ENCODE measurements around the gene SPTA1. TPM values are rescaled to one million over a fixed set of nuclear protein-coding genes. Genes with fewer than 3 reads are reported as not detected.

The SPTA1 gene
- polyA plus RNA-seq, 1 donor (not counting 4 experiments of a cell fraction or from before 2014, with no cell fraction given) = not detected

GRCh38 chr1:158564608-158565007 lies 121.9 kb downstream of the SPTA1 start:
- H3K36me3 ChIP-seq (ENCODE audit: control insufficient read depth in 2 of 2, extremely low read depth in 1 of 2, insufficient read depth in 2 of 2, low read length in 2 of 2) = no peaks in the 10 kb centered on the region
- H3K27me3 ChIP-seq (ENCODE audit: control insufficient read depth, extremely low read depth, insufficient read depth, low read length) = no peaks in the 10 kb centered on the region
- FAIRE-seq = no peak
- no peaks in the 10 kb centered on the region for H3K9me1 ChIP-seq (ENCODE audit: control insufficient read depth, extremely low read depth, insufficient read depth, low read length)
- DNase-seq (ENCODE audit: low read depth, low spot score) = no peak
- no peak overlapping the region for H3K9ac ChIP-seq (ENCODE audit: control insufficient read depth, extremely low read depth, insufficient read depth, low read length)
- H3K27ac ChIP-seq (ENCODE audit: control insufficient read depth, insufficient read depth, low read length) = no peak overlapping the region
- H3K4me2 ChIP-seq (ENCODE audit: control insufficient read depth, extremely low read depth, insufficient read depth, low read depth, low read length) = no peak overlapping the region
- no peak overlapping the region for H3K4me3 ChIP-seq (ENCODE audit: control insufficient read depth in 2 of 3, extremely low read depth in 1 of 3, insufficient read depth in 2 of 3, low read depth in 1 of 3, low read length in 3 of 3)
- dilution Hi-C loops (cut with MboI; ENCODE audit: extremely low pct_ligation_motif_present, low sequenced_read_pairs) = no loop called here
- H3K4me1 ChIP-seq (ENCODE audit: control insufficient read depth, extremely low read depth, insufficient read depth, low read length) = no peaks in the 10 kb centered on the region
- no peaks in the 10 kb centered on the region for H3K9me3 ChIP-seq (ENCODE audit: control insufficient read depth, low read depth, low read length)
- no peak for TF ChIP-seq EZH2 (IDR thresholded peaks at IDR 0.05; ENCODE audit: low read length)
- TF ChIP-seq CTCF (optimal IDR thresholded peaks at IDR 0.05 in 1 of 3, IDR thresholded peaks at IDR 0.05 in 1 of 3, conservative IDR thresholded peaks at IDR 0.05 in 1 of 3; ENCODE audit: extremely low read depth in 1 of 3, insufficient read depth in 2 of 3, low read length in 3 of 3) = no peak
- no peaks in the 10 kb centered on the region for H3K79me2 ChIP-seq (ENCODE audit: control insufficient read depth, insufficient read depth, low read length)
- no peak overlapping the region for H2AFZ ChIP-seq (ENCODE audit: control insufficient read depth, low read length)
- H4K20me1 ChIP-seq (ENCODE audit: control insufficient read depth, extremely low read depth, insufficient read depth, low read length) = no peaks in the 10 kb centered on the region

DNA sequence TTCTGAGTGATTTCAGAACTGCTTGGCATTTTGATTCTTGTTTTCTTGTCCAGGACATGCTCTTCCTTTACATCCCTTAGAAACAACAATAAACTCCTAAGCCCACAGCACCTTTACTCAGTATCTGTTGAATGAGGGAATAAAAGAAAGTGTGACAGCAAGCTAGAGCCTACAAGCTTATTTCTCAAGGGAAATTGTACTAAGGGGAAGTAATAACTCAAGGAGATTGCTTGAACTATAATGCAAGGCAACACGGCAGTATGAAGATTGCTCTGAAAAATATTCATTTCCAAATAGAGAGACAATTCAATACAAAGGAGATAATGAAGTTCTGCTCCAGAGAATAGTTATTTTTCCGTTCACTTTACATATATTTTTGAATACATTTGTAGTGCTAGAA lies 122.7 kb downstream of the SPTA1 start:
- Histone ChIP-seq H3K27ac (ENCODE audit: control insufficient read depth, insufficient read depth, low read length) (no peak overlapping the region), H2AFZ (ENCODE audit: control insufficient read depth, low read length) (no peak overlapping the region), H3K4me3 (ENCODE audit: control insufficient read depth in 2 of 3, extremely low read depth in 1 of 3, insufficient read depth in 2 of 3, low read depth in 1 of 3, low read length in 3 of 3) (no peak overlapping the region), H3K4me2 (ENCODE audit: control insufficient read depth, extremely low read depth, insufficient read depth, low read depth, low read length) (no peak overlapping the region), H3K9ac (ENCODE audit: control insufficient read depth, extremely low read depth, insufficient read depth, low read length) (no peak overlapping the region), H4K20me1 (ENCODE audit: control insufficient read depth, extremely low read depth, insufficient read depth, low read length) (no peaks in the 10 kb centered on the region), H3K36me3 (ENCODE audit: control insufficient read depth in 2 of 2, extremely low read depth in 1 of 2, insufficient read depth in 2 of 2, low read length in 2 of 2) (no peaks in the 10 kb centered on the region), H3K9me1 (ENCODE audit: control insufficient read depth, extremely low read depth, insufficient read depth, low read length) (no peaks in the 10 kb centered on the region), H3K27me3 (ENCODE audit: control insufficient read depth, extremely low read depth, insufficient read depth, low read length) (no peaks in the 10 kb centered on the region), H3K79me2 (ENCODE audit: control insufficient read depth, insufficient read depth, low read length) (no peaks in the 10 kb centered on the region), H3K4me1 (ENCODE audit: control insufficient read depth, extremely low read depth, insufficient read depth, low read length) (no peaks in the 10 kb centered on the region), H3K9me3 (ENCODE audit: control insufficient read depth, low read depth, low read length) (no peaks in the 10 kb centered on the region)
- no peak for DNase-seq (ENCODE audit: low read depth, low spot score)
- no peak for FAIRE-seq
- dilution Hi-C loops (cut with MboI; ENCODE audit: extremely low pct_ligation_motif_present, low sequenced_read_pairs) = no loop called here
- TF ChIP-seq EZH2 (IDR thresholded peaks at IDR 0.05; ENCODE audit: low read length) = no peak
- TF ChIP-seq CTCF (optimal IDR thresholded peaks at IDR 0.05 in 1 of 3, IDR thresholded peaks at IDR 0.05 in 1 of 3, conservative IDR thresholded peaks at IDR 0.05 in 1 of 3; ENCODE audit: extremely low read depth in 1 of 3, insufficient read depth in 2 of 3, low read length in 3 of 3) = no peak

Other genes starting within 250 kb of the SPTA1 start
- not detected in 3 replicates for gene OR10K1, start 224.9 kb downstream of the SPTA1 start, polyA plus RNA-seq
- gene OR10R2, start 214.5 kb downstream of the SPTA1 start, polyA plus RNA-seq = not detected in 3 replicates
- gene OR6Y1, start 132.3 kb downstream of the SPTA1 start, polyA plus RNA-seq = not detected in 3 replicates
- not detected in 3 replicates for gene OR6P1, start 116.1 kb downstream of the SPTA1 start, polyA plus RNA-seq
- not detected in 3 replicates for gene OR10X1, start 106.8 kb downstream of the SPTA1 start, polyA plus RNA-seq
- not detected in 3 replicates for gene OR10Z1, start 81.4 kb downstream of the SPTA1 start, polyA plus RNA-seq
- not detected in 3 replicates for gene OR6K2, start 13.9 kb upstream of the SPTA1 start, polyA plus RNA-seq
- gene OR6K3, start 34.0 kb upstream of the SPTA1 start, polyA plus RNA-seq = not detected in 3 replicates
- gene OR6K6, start 68.0 kb upstream of the SPTA1 start, polyA plus RNA-seq = not detected in 3 replicates
- not detected in 3 replicates for gene OR6N1, start 85.5 kb upstream of the SPTA1 start, polyA plus RNA-seq
- not detected in 3 replicates for gene OR6N2, start 94.5 kb upstream of the SPTA1 start, polyA plus RNA-seq
- not detected in 3 replicates for gene MNDA, start 144.6 kb upstream of the SPTA1 start, polyA plus RNA-seq
- 0.14 to 0.82 TPM (median 0.37 TPM) in 3 replicates for gene PYHIN1, start 244.8 kb upstream of the SPTA1 start, polyA plus RNA-seq